Panc1 (cell line): Measurements from ENCODE around the gene OR7C1. TPM values are rescaled to one million over a fixed set of nuclear protein-coding genes. Genes with fewer than 3 reads are reported as not detected.

Experiments used
- ATAC-seq: fragments of 200-7000 bp; cut with Tn5 transposase; 2 replicates; pipeline ENCODE4 v1.9.1; 2020; ENCODE audit warnings: mild to moderate bottlenecking, moderate library complexity
- BruUV-seq: library from RNA; stranded (reverse); fragments of 400-500 nt; replicated peaks from 2 replicates; lab custom pipeline; 2021; lab: Mats Ljungman, UMichigan
- CTCF ChIA-PET: fragments of 300-600 bp; sonication (Branson Sonifier 250); formaldehyde crosslinking; loops from one replicate; lab custom pipeline; 2022; ENCODE audit warnings: antibody characterized with exemption; lab: Charles Lee
- POLR2A ChIA-PET: fragments of 300-600 bp; sonication (Branson Sonifier 250); formaldehyde crosslinking; loops from one replicate; lab custom pipeline; 2022; ENCODE audit warnings: antibody characterized with exemption; lab: Charles Lee
- DNase-seq: peaks from one replicate; pipeline ENCODE4 v3.0.0-alpha.2; 2010; ENCODE audit warnings: low read depth, low spot score
- H3K27ac ChIP-seq: 2 replicates; pipeline ENCODE4 v1.5.1; 2011; ENCODE audit warnings: mild to moderate bottlenecking, low read length, inconsistent platforms
- H3K27me3 ChIP-seq: fragments of 200-500 bp; sonication (Bioruptor generic); 2 replicates; pipeline ENCODE4 v1.6.0; 2014; ENCODE audit warnings: low read length, inconsistent platforms; ENCODE audit not compliant: control insufficient read depth, insufficient read depth
- H3K36me3 ChIP-seq: fragments of 200-500 bp; sonication (Bioruptor generic); 2 replicates; pipeline ENCODE4 v1.5.1; 2014; ENCODE audit warnings: inconsistent platforms, mild to moderate bottlenecking, low read length, moderate library complexity; ENCODE audit not compliant: control insufficient read depth, insufficient read depth
- H3K4me1 ChIP-seq: 2 replicates; pipeline ENCODE4 v1.5.1; 2011; ENCODE audit warnings: inconsistent platforms, mild to moderate bottlenecking, low read length, moderate library complexity; ENCODE audit not compliant: control insufficient read depth, insufficient read depth
- H3K4me3 ChIP-seq, 2 experiments: 2 replicates each; pipeline ENCODE4 v1.5.1; 2011 to 2012; ENCODE audit warnings: low read depth in 2 of 2, low read length in 2 of 2, mild to moderate bottlenecking in 2 of 2, inconsistent platforms in 1 of 2, moderate library complexity in 1 of 2
- H3K9me3 ChIP-seq: fragments of 200-500 bp; sonication (Bioruptor generic); 2 replicates; pipeline ENCODE4 v1.5.1; 2014; ENCODE audit warnings: low read depth, mild to moderate bottlenecking, inconsistent platforms, low read length, moderate library complexity; ENCODE audit not compliant: control insufficient read depth, insufficient read depth
- CTCF ChIP-seq: fragments of 450-650 bp; IDR thresholded peaks from 2 replicates; pipeline ENCODE4 v1.5.1; 2017; ENCODE audit warnings: mild to moderate bottlenecking
- POLR2AphosphoS5 ChIP-seq: IDR thresholded peaks from 2 replicates; pipeline ENCODE4 v1.6.1; 2012; ENCODE audit warnings: mild to moderate bottlenecking, low read depth, low read length, moderate library complexity
- REST ChIP-seq, 2 experiments: IDR thresholded peaks; 2 replicates each; pipeline ENCODE4 v1.6.1; 2011 to 2012; ENCODE audit warnings: low read depth in 2 of 2, control low read depth in 1 of 2, low read length in 1 of 2, mild to moderate bottlenecking in 1 of 2, moderate library complexity in 1 of 2; ENCODE audit not compliant: insufficient read depth in 1 of 2
- SIN3A ChIP-seq: IDR thresholded peaks from 2 replicates; pipeline ENCODE4 v1.6.1; 2012; ENCODE audit warnings: low read depth, mild to moderate bottlenecking, low read length, moderate library complexity, borderline replicate concordance; ENCODE audit not compliant: insufficient read depth
- TCF7L2 ChIP-seq: IDR thresholded peaks from 2 replicates; pipeline ENCODE4 v1.6.1; 2011; ENCODE audit warnings: mild to moderate bottlenecking, low read depth, low read length, inconsistent platforms
- in situ Hi-C: cut with HindIII; loops from 2 replicates; pipeline ENCODE4 v1.10.0; 2016; ENCODE audit warnings: low sequenced_read_pairs, low pct_unique_long_range_greater_than_20kb
- intact Hi-C: fragments of 100-400 bp; cut with micrococcal nuclease; formaldehyde crosslinking; loops from one replicate; pipeline ENCODE4 v1.10.0; 2022; ENCODE audit not compliant: unreplicated experiment
- total RNA-seq: library from RNA; stranded (reverse); gene quantifications from one replicate; pipeline ENCODE4 v1.2.1, GENCODE V29; 2021; ENCODE audit not compliant: unreplicated experiment

OR7C1 gene
- total RNA-seq, 1 experiment from 2014 or later = not detected

- no peak for ATAC-seq
- DNase-seq = no peak
- no peaks in the 10 kb centered on the region for H3K4me1 ChIP-seq
- H3K4me3 ChIP-seq = no peak overlapping the region
- no peaks in the 10 kb centered on the region for H3K36me3 ChIP-seq
- H3K9me3 ChIP-seq = no peaks in the 10 kb centered on the region
- intact Hi-C loops = no loop called here
- ChIA-PET POLR2A (no interaction called here), CTCF (no interaction called here)
- H3K27me3 ChIP-seq = no peaks in the 10 kb centered on the region; the same call in 1 of the 2 replicates
- in situ Hi-C loops = no loop called here
- H3K27ac ChIP-seq = no peak overlapping the region
- no peak for TF ChIP-seq REST (IDR thresholded peaks at IDR 0.05; ENCODE audit: insufficient read depth in 1 of 2, low read depth in 2 of 2, low read length in 1 of 2)
- no peak for TF ChIP-seq TCF7L2
- no peak for TF ChIP-seq POLR2AphosphoS5
- TF ChIP-seq CTCF = no peak
- TF ChIP-seq SIN3A = no peak
- BruUV-seq = no TSS peak
Observed at GRCh38 chr19:14764401-14764800, 70.6 kb downstream of the OR7C1 start.

GRCh38 chr19:14763497-14764145 is 71.4 kb downstream of the OR7C1 start:
- Histone ChIP-seq H3K27ac (no peak overlapping the region), H3K27me3 (no peaks in the 10 kb centered on the region; the same call in 1 of the 2 replicates), H3K4me3 (no peak overlapping the region), H3K36me3 (no peaks in the 10 kb centered on the region), H3K9me3 (no peaks in the 10 kb centered on the region), H3K4me1 (no peaks in the 10 kb centered on the region)
- POLR2A ChIA-PET = no interaction called here
- DNase-seq (no peak), ATAC-seq (no peak)
- CTCF ChIA-PET = no interaction called here
- in situ Hi-C loops (no loop called here), intact Hi-C loops (no loop called here)
- no TSS peak for BruUV-seq
- no peak for TF ChIP-seq TCF7L2
- no peak for TF ChIP-seq POLR2AphosphoS5
- no peak for TF ChIP-seq CTCF
- no peak for TF ChIP-seq REST (IDR thresholded peaks at IDR 0.05; ENCODE audit: insufficient read depth in 1 of 2, low read depth in 2 of 2, low read length in 1 of 2)
- TF ChIP-seq SIN3A = no peak
